ENCODE measurements around the gene TAOK1. TPM values are rescaled to one million over a fixed set of nuclear protein-coding genes. Genes with fewer than 3 reads are reported as not detected.

TAOK1 gene
- polyA plus RNA-seq, 2 donors: 5.4 to 7.9 TPM

DNA sequence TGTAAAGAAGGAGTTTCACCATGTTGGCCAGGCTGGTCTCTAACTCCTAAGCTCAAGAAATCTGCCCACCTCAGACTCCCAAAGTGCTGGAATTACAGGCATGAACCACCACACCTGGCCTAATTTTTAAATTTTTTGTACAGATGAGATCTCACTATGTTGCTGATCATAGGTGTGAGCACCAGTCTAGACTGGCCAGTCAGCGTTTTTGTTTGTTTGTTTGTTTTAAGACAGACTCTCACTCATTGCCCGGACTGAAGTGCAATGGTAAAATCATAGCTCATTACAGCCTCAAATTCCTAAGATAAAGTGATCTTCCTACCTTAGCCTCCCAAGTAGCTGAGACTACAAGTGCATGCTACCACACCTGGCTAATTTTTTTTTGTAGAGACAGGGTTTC lies 38.0 kb upstream of the TAOK1 start:
- Histone ChIP-seq H3K9me3 (ENCODE audit: control insufficient read depth in 2 of 2, insufficient read depth in 1 of 2, low read depth in 1 of 2, low read length in 1 of 2) (no peaks in the 10 kb centered on the region), H3K4me3 (ENCODE audit: low read depth in 1 of 2, low read length in 2 of 2) (no peak overlapping the region), H3K36me3 (ENCODE audit: control insufficient read depth in 2 of 2, insufficient read depth in 2 of 2, low read length in 1 of 2) (no peaks in the 10 kb centered on the region), H3K4me1 (ENCODE audit: control insufficient read depth in 2 of 2, insufficient read depth in 2 of 2, low read length in 1 of 2) (no peaks in the 10 kb centered on the region), H3K27ac (ENCODE audit: low read depth in 2 of 2, low read length in 1 of 2) (no peak overlapping the region), H3K27me3 (ENCODE audit: control insufficient read depth in 1 of 2, insufficient read depth in 2 of 2, low read length in 2 of 2) (no peaks in the 10 kb centered on the region)
- WGBS, 2 donors: 85 to 87% methylated on average over 2 of the region's 2 CpGs

DNA sequence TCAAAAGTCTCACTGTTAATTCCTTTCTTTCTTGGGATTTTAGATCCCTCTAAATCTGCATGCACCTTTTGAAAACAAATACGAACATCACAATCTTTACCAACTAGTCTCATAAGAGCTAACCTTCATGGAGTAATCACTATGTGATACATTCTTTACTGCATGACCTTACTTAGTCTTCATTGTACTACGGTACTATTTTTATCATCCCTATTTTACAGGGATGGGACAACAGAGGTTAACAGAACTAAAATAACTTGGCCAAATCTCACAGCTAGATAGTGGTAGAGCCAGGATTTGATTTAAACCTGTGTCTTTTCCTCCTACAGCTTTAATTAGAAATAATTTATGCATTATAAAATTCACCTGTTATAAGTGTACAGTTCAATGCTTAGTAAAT lies 32.9 kb upstream of the TAOK1 start:
- H3K36me3 ChIP-seq (ENCODE audit: control insufficient read depth in 2 of 2, insufficient read depth in 2 of 2, low read length in 1 of 2): no peaks in the 10 kb centered on the region
- 86 to 88% methylated on average over 2 of the region's 2 CpGs for WGBS, 2 donors
- no peaks in the 10 kb centered on the region for H3K4me1 ChIP-seq (ENCODE audit: control insufficient read depth in 2 of 2, insufficient read depth in 2 of 2, low read length in 1 of 2)
- H3K4me3 ChIP-seq (ENCODE audit: low read depth in 1 of 2, low read length in 2 of 2): no peak overlapping the region
- H3K9me3 ChIP-seq (ENCODE audit: control insufficient read depth in 2 of 2, insufficient read depth in 1 of 2, low read depth in 1 of 2, low read length in 1 of 2): no peaks in the 10 kb centered on the region
- no peaks in the 10 kb centered on the region for H3K27me3 ChIP-seq (ENCODE audit: control insufficient read depth in 1 of 2, insufficient read depth in 2 of 2, low read length in 2 of 2)
- H3K27ac ChIP-seq (ENCODE audit: low read depth in 2 of 2, low read length in 1 of 2): no peak overlapping the region

DNA sequence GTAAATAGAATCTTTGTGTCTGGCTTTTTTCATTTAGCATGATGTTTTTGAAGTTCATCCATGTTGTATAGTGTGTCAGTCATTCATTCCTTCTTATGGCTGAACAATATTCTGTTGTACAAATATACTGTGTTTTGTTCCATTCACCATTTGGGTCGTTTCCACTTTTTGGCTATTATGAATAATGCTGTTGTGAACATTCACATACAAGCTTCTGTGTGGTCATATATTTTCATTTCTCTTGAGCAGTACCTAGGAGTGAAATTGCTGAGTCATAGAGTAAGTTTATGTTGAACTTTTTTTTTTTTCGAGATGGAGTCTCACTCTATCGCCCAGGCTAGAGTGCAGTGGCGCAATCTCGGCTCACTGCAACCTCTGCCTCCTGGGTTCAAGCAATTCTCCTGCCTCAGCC lies 32.3 kb upstream of the TAOK1 start:
- Histone ChIP-seq H3K4me1 (ENCODE audit: control insufficient read depth in 2 of 2, insufficient read depth in 2 of 2, low read length in 1 of 2) (no peaks in the 10 kb centered on the region), H3K4me3 (ENCODE audit: low read depth in 1 of 2, low read length in 2 of 2) (no peak overlapping the region), H3K27me3 (ENCODE audit: control insufficient read depth in 1 of 2, insufficient read depth in 2 of 2, low read length in 2 of 2) (no peaks in the 10 kb centered on the region), H3K9me3 (ENCODE audit: control insufficient read depth in 2 of 2, insufficient read depth in 1 of 2, low read depth in 1 of 2, low read length in 1 of 2) (no peaks in the 10 kb centered on the region), H3K36me3 (ENCODE audit: control insufficient read depth in 2 of 2, insufficient read depth in 2 of 2, low read length in 1 of 2) (no peaks in the 10 kb centered on the region), H3K27ac (ENCODE audit: low read depth in 2 of 2, low read length in 1 of 2) (no peak overlapping the region)
- WGBS, 2 donors: 75 to 79% methylated on average over 5 of the region's 5 CpGs

DNA sequence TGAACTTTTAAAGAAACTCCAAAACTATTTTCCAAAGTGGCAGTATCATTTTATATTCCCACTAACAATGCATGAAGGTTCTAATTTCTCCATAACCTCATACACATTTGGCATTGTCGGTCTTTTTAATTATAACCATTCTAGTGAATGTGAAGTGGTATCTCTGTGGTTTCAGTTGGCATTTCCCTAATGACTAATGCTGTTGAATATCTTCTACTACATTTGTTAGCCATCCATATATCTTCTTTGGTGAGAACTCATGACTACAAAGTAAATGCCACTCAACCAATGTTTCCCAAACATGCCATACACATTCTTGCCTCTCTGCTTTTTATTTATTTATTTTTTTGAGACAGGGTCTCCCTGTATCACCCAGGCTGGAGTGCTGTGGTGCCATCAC lies 31.7 kb upstream of the TAOK1 start:
- Histone ChIP-seq H3K4me1 (ENCODE audit: control insufficient read depth in 2 of 2, insufficient read depth in 2 of 2, low read length in 1 of 2) (no peaks in the 10 kb centered on the region), H3K4me3 (ENCODE audit: low read depth in 1 of 2, low read length in 2 of 2) (no peak overlapping the region), H3K9me3 (ENCODE audit: control insufficient read depth in 2 of 2, insufficient read depth in 1 of 2, low read depth in 1 of 2, low read length in 1 of 2) (no peaks in the 10 kb centered on the region), H3K36me3 (ENCODE audit: control insufficient read depth in 2 of 2, insufficient read depth in 2 of 2, low read length in 1 of 2) (no peaks in the 10 kb centered on the region), H3K27ac (ENCODE audit: low read depth in 2 of 2, low read length in 1 of 2) (no peak overlapping the region), H3K27me3 (ENCODE audit: control insufficient read depth in 1 of 2, insufficient read depth in 2 of 2, low read length in 2 of 2) (no peaks in the 10 kb centered on the region)
- 89 to 90% methylated on average over 1 of the region's 1 CpG for WGBS, 2 donors

DNA sequence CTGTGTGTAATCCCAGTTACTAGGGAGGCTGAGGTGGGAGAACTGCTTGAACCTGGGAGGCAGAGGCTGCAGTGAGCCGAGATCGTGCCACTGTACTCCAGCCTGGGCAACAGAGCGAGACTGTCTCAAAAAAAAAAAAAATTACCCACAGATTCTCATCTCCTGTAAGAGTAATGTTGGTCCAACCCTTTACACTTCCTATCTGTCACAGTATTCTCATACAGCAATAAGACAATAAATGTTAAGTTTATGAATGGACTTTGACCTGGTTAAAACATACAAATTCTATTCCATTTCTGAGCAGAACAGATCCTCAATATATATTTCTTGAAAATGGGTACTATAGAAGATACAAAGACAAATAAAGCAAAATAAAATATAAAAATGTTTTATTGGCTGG lies 30.4 kb upstream of the TAOK1 start:
- no peaks in the 10 kb centered on the region for H3K9me3 ChIP-seq (ENCODE audit: control insufficient read depth in 2 of 2, insufficient read depth in 1 of 2, low read depth in 1 of 2, low read length in 1 of 2)
- no peak overlapping the region for H3K4me3 ChIP-seq (ENCODE audit: low read depth in 1 of 2, low read length in 2 of 2)
- H3K4me1 ChIP-seq (ENCODE audit: control insufficient read depth in 2 of 2, insufficient read depth in 2 of 2, low read length in 1 of 2): no peaks in the 10 kb centered on the region
- no peaks in the 10 kb centered on the region for H3K36me3 ChIP-seq (ENCODE audit: control insufficient read depth in 2 of 2, insufficient read depth in 2 of 2, low read length in 1 of 2)
- no peak overlapping the region for H3K27ac ChIP-seq (ENCODE audit: low read depth in 2 of 2, low read length in 1 of 2)
- H3K27me3 ChIP-seq (ENCODE audit: control insufficient read depth in 1 of 2, insufficient read depth in 2 of 2, low read length in 2 of 2): no peaks in the 10 kb centered on the region
- WGBS, 2 donors: 81 to 98% methylated on average over 3 of the region's 3 CpGs

DNA sequence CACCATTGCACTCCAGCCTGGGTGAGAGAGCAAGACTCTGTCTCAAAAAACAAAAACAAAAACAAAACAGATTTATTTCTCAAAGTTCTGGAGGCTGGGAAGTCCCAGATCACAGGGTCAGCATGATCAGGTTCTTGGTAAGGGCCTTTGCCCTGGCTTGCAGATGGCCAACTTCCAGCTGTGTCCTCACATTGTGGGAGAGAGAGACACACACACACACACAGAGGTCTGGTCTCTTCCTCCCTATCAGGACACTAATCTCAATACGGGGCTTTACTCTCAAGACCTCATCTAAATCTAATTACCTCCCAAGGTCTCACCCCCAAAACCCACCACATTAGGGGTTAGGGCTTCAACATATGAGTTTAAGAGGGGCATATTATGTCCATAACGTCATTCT lies 26.4 kb upstream of the TAOK1 start:
- no peak overlapping the region for H3K4me3 ChIP-seq (ENCODE audit: low read depth in 1 of 2, low read length in 2 of 2)

DNA sequence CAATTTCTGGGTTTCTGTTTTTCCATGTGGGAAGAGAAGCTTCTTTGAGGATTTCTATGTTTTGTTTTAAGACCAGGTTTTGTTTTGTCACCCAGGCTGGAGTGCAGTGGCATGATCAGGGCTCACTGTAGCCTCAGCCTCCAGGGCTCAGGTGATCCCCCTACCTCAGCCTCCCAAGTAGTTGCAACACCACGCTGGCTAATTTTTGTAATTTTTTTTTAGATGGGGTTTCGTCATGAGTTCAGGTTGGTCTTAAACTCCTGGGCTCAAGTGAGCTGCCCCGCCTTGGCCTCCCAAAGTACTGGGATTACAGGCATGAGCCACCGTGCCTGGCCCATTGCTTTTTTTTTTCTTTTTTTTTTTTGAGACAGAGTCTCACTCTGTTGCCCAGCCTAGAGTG lies 25.5 kb upstream of the TAOK1 start:
- Histone ChIP-seq H3K36me3 (ENCODE audit: control insufficient read depth in 2 of 2, insufficient read depth in 2 of 2, low read length in 1 of 2) (no peaks in the 10 kb centered on the region), H3K27ac (ENCODE audit: low read depth in 2 of 2, low read length in 1 of 2) (no peak overlapping the region), H3K27me3 (ENCODE audit: control insufficient read depth in 1 of 2, insufficient read depth in 2 of 2, low read length in 2 of 2) (no peaks in the 10 kb centered on the region), H3K4me3 (ENCODE audit: low read depth in 1 of 2, low read length in 2 of 2) (no peak overlapping the region), H3K4me1 (ENCODE audit: control insufficient read depth in 2 of 2, insufficient read depth in 2 of 2, low read length in 1 of 2) (no peaks in the 10 kb centered on the region), H3K9me3 (ENCODE audit: control insufficient read depth in 2 of 2, insufficient read depth in 1 of 2, low read depth in 1 of 2, low read length in 1 of 2) (no peaks in the 10 kb centered on the region)
- 75 to 82% methylated on average over 4 of the region's 4 CpGs for WGBS, 2 donors

More for the DNA sequence above, 26.4 kb upstream of the TAOK1 start:
- WGBS, 2 donors: 85 to 90% methylated on average over 2 of the region's 2 CpGs
- no peaks in the 10 kb centered on the region for H3K9me3 ChIP-seq (ENCODE audit: control insufficient read depth in 2 of 2, insufficient read depth in 1 of 2, low read depth in 1 of 2, low read length in 1 of 2)
- no peaks in the 10 kb centered on the region for H3K4me1 ChIP-seq (ENCODE audit: control insufficient read depth in 2 of 2, insufficient read depth in 2 of 2, low read length in 1 of 2)
- no peaks in the 10 kb centered on the region for H3K27me3 ChIP-seq (ENCODE audit: control insufficient read depth in 1 of 2, insufficient read depth in 2 of 2, low read length in 2 of 2)
- no peak overlapping the region for H3K27ac ChIP-seq (ENCODE audit: low read depth in 2 of 2, low read length in 1 of 2)
- H3K36me3 ChIP-seq (ENCODE audit: control insufficient read depth in 2 of 2, insufficient read depth in 2 of 2, low read length in 1 of 2): no peaks in the 10 kb centered on the region

DNA sequence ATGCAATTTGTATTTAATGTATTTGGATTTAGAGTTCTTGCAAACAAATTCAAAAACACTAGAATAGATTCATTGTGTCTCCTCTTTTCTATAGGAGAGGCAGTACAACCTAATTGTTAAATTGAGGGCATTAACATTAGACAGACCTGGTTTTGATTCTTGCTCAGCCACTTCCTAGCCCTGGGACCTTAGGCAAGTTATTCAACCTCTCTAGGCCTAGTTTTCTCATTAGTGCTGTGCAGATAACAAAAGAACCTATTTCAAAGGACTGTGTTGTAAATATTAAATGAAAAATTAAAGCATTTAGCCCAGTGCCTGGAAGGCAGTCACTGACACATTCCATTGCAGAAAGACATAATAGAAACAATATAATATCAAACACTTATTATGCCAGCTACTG lies 22.0 kb upstream of the TAOK1 start:
- Histone ChIP-seq H3K4me3 (ENCODE audit: low read depth in 1 of 2, low read length in 2 of 2) (no peak overlapping the region), H3K36me3 (ENCODE audit: control insufficient read depth in 2 of 2, insufficient read depth in 2 of 2, low read length in 1 of 2) (no peaks in the 10 kb centered on the region), H3K4me1 (ENCODE audit: control insufficient read depth in 2 of 2, insufficient read depth in 2 of 2, low read length in 1 of 2) (no peaks in the 10 kb centered on the region), H3K27ac (ENCODE audit: low read depth in 2 of 2, low read length in 1 of 2) (no peak overlapping the region), H3K27me3 (ENCODE audit: control insufficient read depth in 1 of 2, insufficient read depth in 2 of 2, low read length in 2 of 2) (no peaks in the 10 kb centered on the region), H3K9me3 (ENCODE audit: control insufficient read depth in 2 of 2, insufficient read depth in 1 of 2, low read depth in 1 of 2, low read length in 1 of 2) (no peaks in the 10 kb centered on the region)

DNA sequence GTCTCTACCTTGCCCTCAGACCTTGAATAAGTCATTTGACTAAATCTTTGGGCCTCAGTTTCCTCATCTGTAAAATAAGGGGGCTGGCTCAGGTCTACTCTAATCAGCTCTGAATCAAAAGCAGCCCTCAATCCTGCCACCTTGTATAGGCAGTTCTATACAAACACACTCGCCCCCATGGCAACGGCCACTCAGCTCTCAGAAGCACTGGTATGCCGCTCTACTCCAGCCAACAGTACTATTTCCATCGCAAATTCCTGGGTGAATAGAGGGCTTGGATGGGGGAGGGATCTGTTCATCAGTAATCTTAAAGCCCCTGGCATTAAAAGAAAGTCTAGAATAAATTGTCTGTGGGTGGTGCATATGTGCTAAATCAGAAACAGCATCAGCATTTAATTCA lies 21.2 kb upstream of the TAOK1 start:
- Histone ChIP-seq H3K4me3 (ENCODE audit: low read depth in 1 of 2, low read length in 2 of 2) (no peak overlapping the region), H3K4me1 (ENCODE audit: control insufficient read depth in 2 of 2, insufficient read depth in 2 of 2, low read length in 1 of 2) (no peaks in the 10 kb centered on the region), H3K9me3 (ENCODE audit: control insufficient read depth in 2 of 2, insufficient read depth in 1 of 2, low read depth in 1 of 2, low read length in 1 of 2) (no peaks in the 10 kb centered on the region), H3K36me3 (ENCODE audit: control insufficient read depth in 2 of 2, insufficient read depth in 2 of 2, low read length in 1 of 2) (no peaks in the 10 kb centered on the region), H3K27me3 (ENCODE audit: control insufficient read depth in 1 of 2, insufficient read depth in 2 of 2, low read length in 2 of 2) (no peaks in the 10 kb centered on the region), H3K27ac (ENCODE audit: low read depth in 2 of 2, low read length in 1 of 2) (no peak overlapping the region)
- 73 to 78% methylated on average over 4 of the region's 4 CpGs for WGBS, 2 donors

DNA sequence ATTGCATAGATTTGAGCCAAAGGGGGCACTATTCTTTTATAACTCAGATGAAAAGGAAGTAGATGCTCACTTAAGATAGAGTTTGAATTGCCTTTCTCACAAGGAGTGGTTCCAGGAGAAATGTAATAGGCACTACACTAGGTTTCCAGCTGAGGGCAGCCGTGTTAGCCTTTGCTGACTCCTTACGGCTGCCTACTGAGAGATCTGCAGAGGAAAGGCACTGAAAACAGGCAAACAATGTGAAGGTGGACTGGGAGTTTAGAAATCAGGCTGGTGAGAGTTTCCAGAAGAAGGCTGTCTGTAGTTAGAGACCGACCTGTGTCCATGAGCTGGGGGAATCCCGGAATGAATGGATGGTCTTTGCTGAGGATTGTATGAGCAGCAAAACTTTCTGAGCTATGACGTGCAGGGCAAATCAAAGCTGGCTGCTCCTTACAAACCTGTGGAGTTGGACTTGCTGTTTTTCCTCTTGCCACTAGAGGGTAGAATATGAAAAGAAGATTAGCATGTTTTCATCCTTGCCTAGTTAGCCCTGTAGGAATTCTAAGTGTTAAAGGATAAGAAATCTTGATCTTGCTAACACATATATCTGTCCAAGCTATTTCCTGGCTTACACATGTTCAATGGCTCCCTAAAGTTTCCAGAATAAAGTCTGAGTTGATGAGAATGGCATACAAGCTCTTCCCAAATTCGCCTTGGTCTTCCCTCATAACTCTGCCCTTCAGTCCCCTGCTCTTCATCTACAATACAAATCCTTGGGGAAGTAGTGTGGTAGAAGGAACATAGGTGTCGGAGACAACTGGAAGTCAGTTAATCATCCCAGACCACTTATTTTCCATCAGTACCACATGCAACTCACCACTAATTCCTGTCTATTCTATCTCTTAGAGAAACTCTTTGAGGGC lies 20.1 kb upstream of the TAOK1 start:
- Histone ChIP-seq H3K27ac (ENCODE audit: low read depth in 2 of 2, low read length in 1 of 2) (peak overlapping the region in 1 of 2 donors; percentile 58), H3K4me3 (ENCODE audit: low read depth in 1 of 2, low read length in 2 of 2) (no peak overlapping the region), H3K9me3 (ENCODE audit: control insufficient read depth in 2 of 2, insufficient read depth in 1 of 2, low read depth in 1 of 2, low read length in 1 of 2) (no peaks in the 10 kb centered on the region), H3K4me1 (ENCODE audit: control insufficient read depth in 2 of 2, insufficient read depth in 2 of 2, low read length in 1 of 2) (no peaks in the 10 kb centered on the region), H3K27me3 (ENCODE audit: control insufficient read depth in 1 of 2, insufficient read depth in 2 of 2, low read length in 2 of 2) (no peaks in the 10 kb centered on the region), H3K36me3 (ENCODE audit: control insufficient read depth in 2 of 2, insufficient read depth in 2 of 2, low read length in 1 of 2) (no peaks in the 10 kb centered on the region)
- 22% methylated on average over 7 of the region's 7 CpGs for WGBS, 2 donors
